ENCODE data around the gene PHF1.
A peak's percentile ranks its signal among the peaks of the same experiment; 100 is the strongest.

PHF1 gene

GRCh38 chr6:33418690-33419291, 8.0 kb downstream of the PHF1 start:
- DNase-seq: no peak

DNA sequence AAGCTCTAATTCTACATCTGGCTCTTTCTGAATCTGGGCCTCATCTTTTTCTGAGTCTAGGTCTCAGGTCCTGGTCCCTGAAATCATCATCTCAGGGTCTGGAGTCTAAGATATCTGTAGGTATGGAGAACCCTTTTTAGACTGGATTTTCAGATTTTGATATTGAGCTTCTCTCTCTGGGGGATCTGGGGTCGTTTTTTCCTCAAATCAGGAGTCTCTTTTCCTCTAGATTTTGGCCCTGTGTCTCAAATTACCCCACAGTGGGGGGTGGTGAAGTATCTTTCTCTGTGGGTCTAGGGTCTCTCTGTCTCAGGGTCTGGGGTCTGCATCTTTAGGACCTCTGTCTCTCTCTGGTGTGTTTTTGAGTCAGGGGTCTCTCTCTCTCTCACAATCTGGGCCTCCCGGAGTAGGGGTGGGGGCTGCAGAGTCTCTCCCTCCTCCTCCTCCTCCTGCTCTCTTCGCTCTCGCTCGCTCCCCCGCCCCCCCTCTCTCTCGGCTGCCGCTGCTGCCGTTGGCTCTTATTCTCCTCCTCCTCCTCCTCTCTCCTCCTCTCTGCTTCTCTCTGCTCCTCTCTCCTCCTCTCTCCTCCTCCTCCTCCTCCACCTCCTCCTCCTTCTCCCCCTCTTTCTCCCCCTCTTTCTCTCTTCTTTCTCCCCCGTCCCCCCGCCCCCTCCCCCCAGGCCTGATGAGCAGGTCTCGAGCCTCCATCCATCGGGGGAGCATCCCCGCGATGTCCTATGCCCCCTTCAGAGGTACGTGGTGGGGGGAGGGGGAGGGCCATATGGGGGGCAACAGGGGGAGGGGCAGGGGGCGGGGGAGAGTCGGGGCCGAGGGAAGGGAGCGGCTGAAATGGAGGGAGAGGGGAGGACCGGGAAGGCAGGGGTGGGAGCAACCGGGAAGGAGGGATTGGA, 9.0 kb downstream of the PHF1 start, which contains the start of gene SYNGAP1:
Gene SYNGAP1, plus strand, starts transcription at position 486 of the 911 bp plus-strand sequence. Its CDS starts 200 bp downstream, at position 686.
- DNase-seq: no peak

GRCh38 chr6:33420491-33421343, 9.9 kb downstream of the PHF1 start:
- no peak for DNase-seq

GRCh38 chr6:33421344-33421643, 10.5 kb downstream of the PHF1 start:
- no peak for DNase-seq

DNA sequence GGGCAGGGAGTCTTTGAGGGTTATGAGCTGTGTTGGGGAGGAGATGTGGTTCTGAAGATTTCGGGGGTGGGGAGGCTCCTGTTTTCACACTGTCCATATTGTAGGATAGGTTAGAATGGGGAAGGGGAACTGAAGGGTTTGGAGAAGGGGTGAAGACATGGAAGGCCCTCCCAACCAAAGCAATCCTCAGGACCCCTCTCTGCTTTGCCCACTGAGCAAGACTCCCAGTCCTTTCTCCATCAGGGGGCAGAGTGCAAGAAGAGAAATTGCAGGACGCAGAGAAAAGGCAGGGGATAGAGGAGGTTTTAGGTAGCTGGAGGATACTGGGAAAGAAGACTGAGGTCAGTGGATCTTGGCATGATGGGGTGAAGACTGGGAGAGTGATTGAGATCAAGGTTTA, 13.0 kb downstream of the PHF1 start:
- DNase-seq: no peak

DNA sequence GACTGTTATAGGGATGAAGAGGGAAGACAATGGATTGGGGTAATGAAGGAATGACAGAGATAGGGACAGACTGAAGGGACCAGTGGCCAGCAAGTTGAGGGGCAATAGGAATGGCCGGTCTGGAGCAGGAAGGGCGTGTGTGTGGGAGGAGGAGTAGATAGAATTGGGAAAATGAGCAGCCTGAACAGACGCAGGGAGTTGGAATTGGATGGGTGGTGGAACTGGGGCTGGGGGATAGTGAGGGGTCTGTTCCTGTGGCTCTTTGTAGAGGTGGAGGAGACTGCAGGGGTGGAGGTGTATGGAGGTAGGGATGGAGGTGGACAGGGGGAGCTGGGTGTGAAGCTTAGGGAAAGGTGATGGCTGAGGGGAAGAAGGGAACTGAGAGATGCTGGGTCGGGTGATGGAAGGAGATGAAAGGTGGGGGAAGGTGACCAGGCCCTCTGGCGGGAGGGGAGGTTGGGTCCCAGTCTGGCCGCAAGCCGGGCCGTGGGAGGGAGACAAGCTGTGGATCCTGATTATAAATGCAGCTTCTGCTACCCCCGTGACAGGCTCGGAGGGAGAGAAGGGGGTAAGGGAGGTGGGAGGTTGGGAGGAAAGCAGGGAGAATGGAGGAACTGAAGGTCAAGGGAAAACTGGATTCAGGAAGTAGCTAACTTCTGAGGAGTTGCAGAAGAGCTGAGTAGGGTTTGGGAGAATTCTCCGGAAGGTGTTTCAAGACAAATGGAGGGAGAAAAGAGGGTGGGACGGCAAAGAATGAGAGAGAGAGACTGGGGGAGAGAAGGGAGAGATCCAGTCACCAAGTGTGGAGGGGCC, 14.2 kb downstream of the PHF1 start:
- DNase-seq: no peak

DNA sequence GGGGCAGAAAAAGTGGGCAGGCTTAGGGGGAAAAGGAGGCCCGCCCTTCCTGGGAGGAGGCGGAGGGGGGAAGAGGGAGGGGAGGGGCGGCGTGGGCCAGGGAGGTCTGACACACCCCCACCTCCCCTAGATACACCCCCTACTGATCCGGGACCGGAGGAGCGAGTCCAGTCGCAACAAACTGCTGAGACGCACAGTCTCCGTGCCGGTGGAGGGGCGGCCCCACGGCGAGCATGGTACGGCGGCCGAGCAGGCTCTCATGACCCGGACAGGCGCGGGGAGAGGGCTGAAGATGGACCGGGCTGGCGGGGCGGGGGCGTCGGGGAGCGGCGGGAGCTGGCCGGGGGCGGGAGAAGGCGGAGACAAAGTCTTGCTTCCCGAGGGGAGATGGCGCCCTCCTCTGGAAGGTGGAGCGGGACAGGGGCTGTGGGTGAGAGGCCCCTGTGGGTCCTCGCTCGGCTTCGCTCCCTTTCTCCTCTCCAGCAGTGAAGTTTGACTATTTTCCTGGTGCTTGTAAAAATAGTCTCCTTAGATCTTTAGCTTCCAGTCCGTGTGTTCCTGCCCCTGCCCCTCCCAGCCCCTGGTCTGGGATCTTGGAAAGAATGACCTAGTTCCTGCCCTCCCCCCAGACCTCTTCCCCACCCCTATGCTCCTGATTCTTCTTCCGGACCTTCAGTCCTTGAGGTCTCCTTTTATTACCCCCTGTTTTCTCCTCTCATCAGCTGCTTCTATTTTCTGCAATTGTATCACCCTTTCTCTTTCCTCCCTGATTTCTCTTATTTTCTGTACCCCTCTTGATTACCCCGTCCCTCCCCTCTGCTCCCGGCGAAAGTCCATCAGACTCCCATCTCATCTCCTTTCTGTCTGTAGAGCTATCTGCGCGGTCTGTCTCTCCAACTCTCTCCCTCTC, 15.1 kb downstream of the PHF1 start:
- DNase-seq: peak; percentile 65

DNA sequence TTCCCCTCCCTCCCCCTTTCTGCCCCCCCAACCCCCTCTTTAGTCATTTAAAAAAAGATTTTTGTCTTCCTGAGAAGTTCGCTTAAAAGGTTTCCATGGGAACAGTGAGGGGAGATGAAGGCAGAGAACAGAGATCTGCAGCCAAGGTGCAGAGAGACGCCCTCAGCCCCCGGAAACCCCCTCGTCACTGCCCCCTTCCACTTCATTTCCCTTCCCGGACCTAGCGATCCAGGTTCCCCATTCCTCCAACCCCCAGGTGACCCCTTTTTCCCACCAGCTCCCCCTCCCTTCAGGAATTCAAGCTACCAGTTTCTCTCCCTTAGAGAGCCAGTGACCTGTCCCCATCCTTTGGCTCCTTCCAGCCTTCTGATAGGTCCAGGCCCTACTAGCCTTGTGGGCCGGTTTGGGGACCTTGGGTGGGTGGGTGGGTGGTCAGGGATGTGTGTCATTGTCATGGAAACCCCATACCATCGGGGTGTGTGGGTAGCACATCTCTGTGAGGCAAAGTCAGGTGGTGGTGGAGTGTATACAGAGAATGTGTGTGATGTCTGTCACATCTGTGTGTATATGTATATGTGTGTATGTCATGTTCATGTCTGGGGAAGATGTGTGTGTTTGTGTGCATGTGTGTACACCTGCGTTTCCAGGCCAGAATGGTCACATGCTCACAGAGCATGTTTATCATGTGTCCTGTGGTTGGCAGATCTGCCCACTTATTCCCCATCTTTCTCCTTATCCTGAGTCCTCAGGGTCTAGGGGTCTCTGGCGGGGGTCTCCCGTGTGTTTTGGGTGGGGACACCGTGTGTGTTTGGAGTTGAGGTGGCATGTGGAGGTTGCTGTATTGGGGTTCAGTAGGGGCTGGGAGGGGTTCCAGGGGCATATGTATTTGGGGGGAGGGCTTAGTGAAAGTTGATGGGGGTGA, 16.0 kb downstream of the PHF1 start:
- DNase-seq: no peak

- peak; percentile 69 for DNase-seq
These were observed 16.9 kb downstream of the PHF1 start for GRCh38 chr6:33427585-33428223.

GRCh38 chr6:33428224-33428965, 17.6 kb downstream of the PHF1 start:
- DNase-seq: no peak

DNA sequence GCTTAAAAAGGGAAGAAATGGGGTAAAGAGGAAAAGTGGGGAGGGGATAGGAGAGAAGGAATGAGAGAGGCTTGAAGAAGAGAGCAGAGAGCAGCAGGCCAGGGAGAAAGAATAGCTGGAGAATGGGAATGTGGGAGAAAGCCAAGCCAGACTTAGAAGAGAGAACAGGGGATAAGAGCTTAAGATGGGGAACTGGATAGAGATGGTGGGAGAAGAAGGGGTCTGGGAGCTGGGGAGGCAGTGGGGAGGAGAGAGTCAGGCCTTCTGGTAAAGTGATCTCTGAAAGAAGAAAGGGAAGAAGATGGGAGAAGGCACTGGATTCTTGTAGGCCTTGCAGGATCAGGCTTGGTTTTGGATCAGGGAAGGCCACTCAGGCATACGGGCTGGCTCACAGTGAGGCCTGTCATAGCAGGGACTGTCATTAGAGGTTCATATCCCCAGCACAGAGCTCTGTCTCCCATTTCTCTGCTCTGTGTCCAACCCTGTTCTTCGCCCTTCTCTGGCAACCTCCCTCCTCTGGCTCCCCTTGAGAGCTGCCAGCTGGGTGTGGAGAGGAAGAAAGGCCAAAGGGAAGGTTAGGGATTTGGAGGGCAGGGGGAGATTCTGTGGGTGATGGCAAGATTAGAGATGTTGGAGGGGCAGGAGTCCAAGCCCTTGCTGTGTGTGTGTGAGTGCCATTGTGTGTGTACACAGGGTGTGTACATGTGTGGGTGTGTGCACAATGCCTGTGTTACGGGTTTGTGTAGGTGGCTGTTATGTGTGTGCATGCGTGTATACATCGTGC, 18.3 kb downstream of the PHF1 start:
- no peak for DNase-seq

- no peak for DNase-seq
These were observed 18.9 kb downstream of the PHF1 start for GRCh38 chr6:33429750-33430052.

DNA sequence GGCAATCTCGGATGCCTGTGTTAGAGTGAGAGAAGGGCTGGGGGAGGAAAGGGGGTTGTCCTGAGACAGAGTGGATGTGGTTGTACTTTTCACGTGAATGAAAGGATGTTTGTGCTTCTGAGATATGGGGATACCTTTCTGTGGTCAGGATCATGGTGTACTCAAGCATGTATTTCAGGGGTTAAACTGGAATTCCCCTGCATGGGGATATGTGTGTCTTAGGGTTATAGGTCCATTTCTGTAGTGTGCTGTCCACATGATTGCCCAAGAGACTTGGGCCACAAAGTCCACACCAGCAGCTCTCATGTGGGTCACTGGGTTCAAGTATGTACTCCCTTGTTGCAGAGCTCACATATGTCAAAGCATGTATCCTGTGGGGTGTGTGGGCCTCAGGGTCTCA, 19.5 kb downstream of the PHF1 start:
- DNase-seq: no peak

DNA sequence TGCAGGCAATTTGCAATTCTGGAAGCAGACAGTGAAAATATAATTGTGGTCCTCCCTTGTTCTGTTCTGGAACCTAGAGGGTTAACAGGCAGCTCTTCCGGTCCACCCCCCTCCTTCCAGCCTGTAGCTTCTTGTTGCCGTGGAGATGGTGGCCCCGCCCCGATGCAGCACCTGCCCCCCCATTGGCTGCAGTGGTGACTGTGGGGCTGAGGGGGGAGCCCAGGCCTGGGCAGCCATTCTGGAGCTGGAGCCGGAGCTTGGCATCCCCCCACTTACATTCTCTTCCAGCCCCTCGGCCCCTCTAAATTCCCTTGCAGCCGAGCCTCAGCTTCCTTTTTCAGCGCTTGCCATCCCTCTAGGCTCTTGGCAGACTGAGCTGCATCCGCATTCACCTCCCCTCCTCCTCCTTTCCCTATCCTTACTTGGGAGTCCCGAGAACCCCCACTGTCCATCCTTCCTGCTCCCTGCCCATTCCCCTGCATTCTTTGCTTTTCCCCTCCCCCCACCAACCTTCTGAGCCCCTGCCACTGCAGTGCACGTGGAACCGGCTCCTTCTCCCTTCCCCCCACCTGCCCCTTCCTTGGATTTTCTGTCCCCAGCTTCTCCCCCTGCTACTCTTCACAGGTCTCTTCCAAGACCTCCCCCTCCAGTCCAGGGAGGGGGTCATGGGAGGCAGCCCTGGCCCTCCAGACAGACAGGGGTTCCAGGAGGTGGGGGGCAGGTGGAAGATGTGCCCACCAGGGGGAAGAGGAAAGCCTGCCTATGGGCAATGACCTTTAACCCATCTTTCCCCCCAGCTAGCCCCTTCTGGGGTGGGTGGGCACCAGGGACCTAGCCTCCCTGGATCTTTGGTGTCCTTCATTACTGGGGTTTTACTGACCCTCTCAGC, 20.4 kb downstream of the PHF1 start:
- DNase-seq: peak; percentile 71

DNA sequence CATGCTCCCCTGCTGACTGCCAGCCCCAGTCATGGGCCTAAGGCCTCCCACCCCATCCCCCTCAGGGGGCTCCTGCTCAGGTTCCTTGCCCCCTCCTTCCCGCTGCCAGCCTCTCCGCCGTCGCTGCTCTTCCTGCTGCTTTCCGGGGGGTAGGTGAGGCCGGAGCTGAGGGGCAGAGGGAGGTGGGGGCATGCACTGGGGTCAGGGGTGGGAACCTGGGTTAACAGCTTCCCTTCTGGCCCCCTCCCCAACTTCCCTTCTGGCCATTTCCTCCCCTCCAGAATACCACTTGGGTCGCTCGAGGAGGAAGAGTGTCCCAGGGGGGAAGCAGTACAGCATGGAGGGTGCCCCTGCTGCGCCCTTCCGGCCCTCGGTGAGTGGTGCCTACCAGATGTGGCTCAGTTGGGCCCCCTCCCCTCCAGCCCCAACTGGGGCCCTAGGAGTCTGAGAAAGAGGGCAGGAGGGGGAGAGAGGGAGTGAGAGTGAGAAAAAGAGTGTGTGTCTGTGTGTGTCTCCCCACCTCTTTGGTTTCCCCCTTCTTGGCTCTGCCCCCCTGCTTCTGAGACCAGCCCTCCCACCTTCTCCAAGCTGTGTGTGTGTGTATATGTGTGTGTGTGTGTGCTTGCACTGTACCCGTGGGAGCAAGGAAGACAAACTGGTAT, 21.2 kb downstream of the PHF1 start:
- no peak for DNase-seq

- no peak for DNase-seq
These were observed 21.7 kb downstream of the PHF1 start for GRCh38 chr6:33432546-33432945.
